Measurements from ENCODE around the gene HSPA4.
A peak's percentile ranks its signal among the peaks of the same experiment; 100 is the strongest.

Gene HSPA4

GRCh38 chr5:133106761-133107572 is 55.2 kb downstream of the HSPA4 start:
- no peak for DNase-seq

GRCh38 chr5:133108481-133108921 is 56.7 kb downstream of the HSPA4 start:
- DNase-seq, result no peak

GRCh38 chr5:133109655-133110483 is 58.1 kb downstream of the HSPA4 start:
- no peak for DNase-seq

GRCh38 chr5:133110709-133111108 is 58.9 kb downstream of the HSPA4 start:
- no peak for DNase-seq

GRCh38 chr5:133111299-133111698 is 59.5 kb downstream of the HSPA4 start:
- peak; percentile 76 for DNase-seq

GRCh38 chr5:133112026-133112660 is 60.3 kb downstream of the HSPA4 start:
- no peak for DNase-seq

- no peak for DNase-seq
Observed at GRCh38 chr5:133113331-133114061, 61.7 kb downstream of the HSPA4 start.

GRCh38 chr5:133114166-133114932 is 62.5 kb downstream of the HSPA4 start:
- no peak for DNase-seq

GRCh38 chr5:133114933-133115310 is 63.1 kb downstream of the HSPA4 start:
- DNase-seq, result no peak

GRCh38 chr5:133116601-133117000 is 64.8 kb downstream of the HSPA4 start:
- no peak for DNase-seq

- no peak for DNase-seq
Observed at GRCh38 chr5:133117166-133117911, 65.5 kb downstream of the HSPA4 start.

GRCh38 chr5:133117912-133118445 is 66.2 kb downstream of the HSPA4 start:
- no peak for DNase-seq

- no peak for DNase-seq
Observed at GRCh38 chr5:133118741-133119140, 66.9 kb downstream of the HSPA4 start.

- DNase-seq, result no peak
Observed at GRCh38 chr5:133119233-133119711, 67.5 kb downstream of the HSPA4 start.

- DNase-seq, result no peak
Observed at GRCh38 chr5:133120156-133120750, 68.4 kb downstream of the HSPA4 start.

GRCh38 chr5:133121080-133121479 is 69.3 kb downstream of the HSPA4 start:
- DNase-seq, result no peak

GRCh38 chr5:133121611-133122150 is 69.9 kb downstream of the HSPA4 start:
- no peak for DNase-seq

- DNase-seq, result no peak
Observed at GRCh38 chr5:133122711-133123110, 70.9 kb downstream of the HSPA4 start.

GRCh38 chr5:133123297-133123696 is 71.5 kb downstream of the HSPA4 start:
- DNase-seq, result no peak

- no peak for DNase-seq
Observed at GRCh38 chr5:133124891-133125290, 73.1 kb downstream of the HSPA4 start.

Measured in NCI-H2227 treated with DMSO at 0.1 percent for 48 hours (cell line).